ENCODE data around the gene PGA4. TPM values are rescaled to one million over a fixed set of nuclear protein-coding genes. Genes with fewer than 3 reads are reported as not detected.

The PGA4 gene
- total RNA-seq, 4 donors from 2014 or later: 1.3 TPM; not detected in 3

DNA sequence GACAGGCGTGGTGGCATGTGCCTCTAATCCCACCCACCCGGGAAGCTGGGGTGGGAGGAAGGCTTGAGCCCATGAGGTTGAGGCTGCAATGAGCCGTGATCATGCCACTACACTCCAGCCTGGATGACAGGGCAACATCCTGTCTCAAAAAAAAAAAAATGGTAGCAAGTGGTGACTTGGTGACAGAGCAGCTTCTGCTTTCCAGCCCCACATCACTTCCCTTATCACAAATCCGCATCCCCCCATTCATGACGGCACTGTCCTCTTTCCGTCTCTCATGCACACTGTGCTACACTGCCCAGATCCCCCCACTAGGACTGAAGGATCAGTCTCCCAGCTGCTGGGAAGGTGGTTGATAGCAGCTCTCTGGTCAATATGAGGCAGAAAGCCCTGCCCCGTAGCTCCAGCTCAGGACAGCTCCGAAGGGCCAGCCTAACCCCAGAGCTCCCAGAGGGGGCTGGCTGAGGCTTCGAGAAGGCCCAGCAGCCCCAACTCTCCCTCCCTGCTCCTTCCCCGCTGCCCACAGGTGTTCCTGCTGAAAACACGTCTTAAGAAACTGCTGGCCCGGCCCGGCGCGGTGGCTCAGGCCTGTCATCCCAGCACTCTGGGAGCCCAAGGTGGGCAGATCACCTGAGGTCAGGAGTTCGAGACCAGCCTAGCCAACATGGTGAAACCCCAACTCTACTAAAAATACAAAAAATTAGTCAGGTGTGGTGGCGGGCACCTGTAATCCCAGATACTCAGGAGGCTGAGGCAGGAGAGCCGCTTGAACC lies 34.7 kb downstream of the PGA4 start:
- intact Hi-C loops (cut with DNase I): loop anchor here (10.0 kb wide), 1 partner anchor 128 kb away; no protein-coding TSS in a partner anchor
- Histone ChIP-seq H3K36me3 (no peaks in the 10 kb centered on the region), H3K27me3 (no peaks in the 10 kb centered on the region), H3K9me3 (no peaks in the 10 kb centered on the region), H3K4me1 (no peaks in the 10 kb centered on the region), H3K27ac (no peak overlapping the region), H3K4me3 (no peak overlapping the region)
- DNase-seq: no peak
- TF ChIP-seq, protein P1, sequence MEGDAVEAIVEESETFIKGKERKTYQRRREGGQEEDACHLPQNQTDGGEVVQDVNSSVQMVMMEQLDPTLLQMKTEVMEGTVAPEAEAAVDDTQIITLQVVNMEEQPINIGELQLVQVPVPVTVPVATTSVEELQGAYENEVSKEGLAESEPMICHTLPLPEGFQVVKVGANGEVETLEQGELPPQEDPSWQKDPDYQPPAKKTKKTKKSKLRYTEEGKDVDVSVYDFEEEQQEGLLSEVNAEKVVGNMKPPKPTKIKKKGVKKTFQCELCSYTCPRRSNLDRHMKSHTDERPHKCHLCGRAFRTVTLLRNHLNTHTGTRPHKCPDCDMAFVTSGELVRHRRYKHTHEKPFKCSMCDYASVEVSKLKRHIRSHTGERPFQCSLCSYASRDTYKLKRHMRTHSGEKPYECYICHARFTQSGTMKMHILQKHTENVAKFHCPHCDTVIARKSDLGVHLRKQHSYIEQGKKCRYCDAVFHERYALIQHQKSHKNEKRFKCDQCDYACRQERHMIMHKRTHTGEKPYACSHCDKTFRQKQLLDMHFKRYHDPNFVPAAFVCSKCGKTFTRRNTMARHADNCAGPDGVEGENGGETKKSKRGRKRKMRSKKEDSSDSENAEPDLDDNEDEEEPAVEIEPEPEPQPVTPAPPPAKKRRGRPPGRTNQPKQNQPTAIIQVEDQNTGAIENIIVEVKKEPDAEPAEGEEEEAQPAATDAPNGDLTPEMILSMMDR (IDR thresholded peaks at IDR 0.05): no peak
- TF ChIP-seq POLR2A (IDR thresholded peaks at IDR 0.05): no peak
- WGBS, 2 donors: 73 to 86% methylated on average over 6 to 14 of the region's 18 CpGs

- Histone ChIP-seq H3K36me3 (no peaks in the 10 kb centered on the region), H3K4me1 (no peaks in the 10 kb centered on the region), H3K27ac (no peak overlapping the region), H3K4me3 (no peak overlapping the region), H3K9me3 (no peaks in the 10 kb centered on the region), H3K27me3 (no peaks in the 10 kb centered on the region)
- intact Hi-C loops (cut with DNase I): loop anchor here (10.0 kb wide), 1 partner anchor 126 kb away; no protein-coding TSS in a partner anchor
- DNase-seq: no peak
- TF ChIP-seq, protein P1 (IDR thresholded peaks at IDR 0.05): no peak
- TF ChIP-seq POLR2A (IDR thresholded peaks at IDR 0.05): no peak
- WGBS, 2 donors: 71 to 85% methylated on average over 2 to 4 of the region's 9 CpGs
These were observed 36.4 kb downstream of the PGA4 start for GRCh38 chr11:61258546-61258945.

DNA sequence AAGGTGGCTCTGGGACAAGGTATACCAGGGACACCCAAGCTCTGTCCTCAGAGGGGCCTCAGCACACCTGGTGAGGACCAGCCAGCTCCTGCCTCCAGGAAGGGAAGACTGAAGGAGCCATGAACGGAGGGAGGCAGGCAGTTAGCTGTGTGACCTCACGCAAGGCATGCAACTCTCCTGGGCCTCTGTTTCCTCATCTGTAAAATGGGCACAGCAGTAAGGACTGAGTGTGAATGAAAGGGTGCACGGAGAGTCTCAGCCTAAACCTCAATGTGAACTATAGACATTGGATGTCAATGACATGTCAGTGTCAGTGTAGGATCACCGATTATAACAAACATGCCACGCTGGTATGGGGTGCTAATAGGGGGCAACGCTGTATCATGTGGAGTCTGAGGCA lies 37.2 kb downstream of the PGA4 start:
- Histone ChIP-seq H3K4me3 (no peak overlapping the region), H3K27me3 (no peaks in the 10 kb centered on the region), H3K27ac (no peak overlapping the region), H3K36me3 (no peaks in the 10 kb centered on the region), H3K9me3 (no peaks in the 10 kb centered on the region), H3K4me1 (no peaks in the 10 kb centered on the region)
- WGBS, 2 donors: 88 to 96% methylated on average over 6 of the region's 6 CpGs
- TF ChIP-seq POLR2A (IDR thresholded peaks at IDR 0.05): no peak
- TF ChIP-seq, protein P1 (IDR thresholded peaks at IDR 0.05): no peak
- intact Hi-C loops (cut with DNase I): loop anchor here (10.0 kb wide), 1 partner anchor 125 kb away; no protein-coding TSS in a partner anchor
- no peak for DNase-seq

- H3K4me3 ChIP-seq: no peak overlapping the region
- intact Hi-C loops (cut with DNase I): no loop called here
- H3K4me1 ChIP-seq: no peaks in the 10 kb centered on the region
- WGBS, 2 donors: 80 to 98% methylated on average over 1 to 4 of the region's 6 CpGs
- TF ChIP-seq, protein P1 (IDR thresholded peaks at IDR 0.05): no peak
- no peak for TF ChIP-seq POLR2A (IDR thresholded peaks at IDR 0.05)
- H3K9me3 ChIP-seq: no peaks in the 10 kb centered on the region
- DNase-seq: no peak
- no peaks in the 10 kb centered on the region for H3K36me3 ChIP-seq
- H3K27me3 ChIP-seq: no peaks in the 10 kb centered on the region
- no peak overlapping the region for H3K27ac ChIP-seq
These were observed 42.2 kb downstream of the PGA4 start for GRCh38 chr11:61264371-61264770.

DNA sequence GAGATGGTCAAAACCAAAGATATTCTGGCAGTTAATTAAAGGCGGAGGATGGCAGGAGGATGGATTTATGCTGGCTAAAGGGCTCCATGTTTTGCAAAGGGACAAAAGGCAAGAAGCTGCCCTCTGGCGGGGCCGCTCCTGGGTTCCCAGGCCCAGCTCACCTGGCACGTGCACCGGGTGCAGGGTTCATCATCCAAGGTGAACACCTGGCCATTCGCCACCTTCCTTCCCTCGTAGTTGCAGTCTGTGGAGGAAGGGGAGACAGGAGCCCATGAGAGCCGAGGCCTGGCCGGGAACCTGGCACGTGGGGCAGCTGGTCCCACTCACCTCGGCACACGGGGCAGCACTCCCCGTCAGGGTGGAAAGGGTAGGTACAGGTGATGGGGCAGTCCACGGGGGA lies 42.6 kb downstream of the PGA4 start:
- Histone ChIP-seq H3K27ac (no peak overlapping the region), H3K4me3 (no peak overlapping the region), H3K9me3 (no peaks in the 10 kb centered on the region), H3K4me1 (no peaks in the 10 kb centered on the region), H3K36me3 (no peaks in the 10 kb centered on the region), H3K27me3 (no peaks in the 10 kb centered on the region)
- intact Hi-C loops (cut with DNase I): no loop called here
- WGBS, 2 donors: 79 to 90% methylated on average over 5 to 7 of the region's 14 CpGs
- DNase-seq: no peak
- TF ChIP-seq, protein P1 (IDR thresholded peaks at IDR 0.05): no peak
- no peak for TF ChIP-seq POLR2A (IDR thresholded peaks at IDR 0.05)

All from esophagus squamous epithelium (tissue), 5 donors.